K562 (cell line): ENCODE results near the gene KDM4C. TPM values are rescaled to one million over a fixed set of nuclear protein-coding genes. Genes with fewer than 3 reads are reported as not detected.

Experiments used
- DIDO1 ChIP-seq: fragments of 450-650 bp; IDR thresholded peaks from 2 replicates; pipeline ENCODE4 v1.6.1; 2016; ENCODE audit warnings: low read depth, missing biosample characterization, missing genetic modification characterization
- HNRNPLL ChIP-seq: fragments of 200-400 bp; formaldehyde crosslinking; IDR thresholded peaks from 2 replicates; pipeline ENCODE4 v1.6.1; 2017; ENCODE audit warnings: low read length, low read depth, mild to moderate bottlenecking; ENCODE audit not compliant: poor library complexity, severe bottlenecking
- MEIS2 ChIP-seq: fragments of 450-650 bp; IDR thresholded peaks from 2 replicates; pipeline ENCODE4 v1.6.1; 2014; ENCODE audit warnings: mild to moderate bottlenecking; ENCODE audit not compliant: partially characterized antibody
- PHB ChIP-seq: fragments of 250-450 bp; sonication (Bioruptor Pico); IDR thresholded peaks from 2 replicates; pipeline ENCODE4 v1.5.0; 2021
- ZBTB40 ChIP-seq, 2 experiments: fragments of 450-650 bp in 1 of 2; sonication (generic) in 1 of 2; formaldehyde crosslinking in 1 of 2; IDR thresholded peaks; 2 replicates each; pipeline versions ENCODE4 v1.7.1 to v1.9.0; 2016 to 2022; ENCODE audit warnings: inconsistent platforms in 1 of 2, mild to moderate bottlenecking in 1 of 2, missing genetic modification reagents in 1 of 2
- ZFX ChIP-seq: sonication (generic); formaldehyde crosslinking; IDR thresholded peaks from 2 replicates; pipeline ENCODE4 v1.8.0; 2022; ENCODE audit warnings: mild to moderate bottlenecking, missing genetic modification reagents, moderate library complexity
- ZNF57 ChIP-seq: fragments of 450-650 bp; formaldehyde crosslinking; IDR thresholded peaks from 2 replicates; pipeline ENCODE4 v1.4.0; 2020; ENCODE audit warnings: mild to moderate bottlenecking, moderate library complexity
- polyA plus RNA-seq, 8 experiments: library from polyadenylated mRNA; depleted of rRNA in 4 of 8; stranded (reverse) in 5 of 8; unstranded in 3 of 8; fragments of >200 nt; fragmentation: Nextera tagmentation in 2 of 8; fragmentation: Illumina TruSeq in 1 of 8; extraction: Ambion mirVana in 2 of 8; extraction: Trizol in 1 of 8; gene quantifications; 2 replicates each; pipeline versions ENCODE4 v1.2.1 to v1.2.3, GENCODE V29; 2011 to 2014; ENCODE audit warnings: inconsistent platforms in 1 of 8, missing spikeins in 1 of 8
- total RNA-seq, 7 experiments: library from RNA; depleted of rRNA in 6 of 7; stranded (reverse); fragments of >200 nt in 6 of 7; fragmentation: Illumina TruSeq in 2 of 7; extraction: Trizol in 2 of 7; gene quantifications; 2 replicates each; pipeline versions ENCODE4 v1.2.1 to v1.2.3, GENCODE V29; 2011 to 2021; ENCODE audit warnings: low replicate concordance in 1 of 7
- TF ChIP-seq, protein P1 (sequence below): fragments of 250-450 bp; sonication (Bioruptor Pico); IDR thresholded peaks from 2 replicates; pipeline ENCODE4 v1.5.0; 2020; ENCODE audit warnings: mild to moderate bottlenecking, borderline replicate concordance
- TF ChIP-seq, protein P2 (sequence below): fragments of 250-450 bp; sonication (Bioruptor Pico); IDR thresholded peaks from 2 replicates; pipeline ENCODE4 v1.4.0; 2020; ENCODE audit warnings: mild to moderate bottlenecking, moderate library complexity
- TF ChIP-seq, protein P3 (sequence below), 2 experiments: IDR thresholded peaks; 2 replicates each; pipeline ENCODE4 v1.6.1; 2012; ENCODE audit warnings: improper control_type of control experiment in 2 of 2, low read depth in 2 of 2, low read length in 2 of 2, borderline replicate concordance in 1 of 2

KDM4C gene
- total and polyA plus RNA-seq, 9 of the 15 experiments (the other 6 are each of a cell fraction or from before 2014, with no cell fraction given): 5.4 to 17.0 (median 12.6) TPM

DNA sequence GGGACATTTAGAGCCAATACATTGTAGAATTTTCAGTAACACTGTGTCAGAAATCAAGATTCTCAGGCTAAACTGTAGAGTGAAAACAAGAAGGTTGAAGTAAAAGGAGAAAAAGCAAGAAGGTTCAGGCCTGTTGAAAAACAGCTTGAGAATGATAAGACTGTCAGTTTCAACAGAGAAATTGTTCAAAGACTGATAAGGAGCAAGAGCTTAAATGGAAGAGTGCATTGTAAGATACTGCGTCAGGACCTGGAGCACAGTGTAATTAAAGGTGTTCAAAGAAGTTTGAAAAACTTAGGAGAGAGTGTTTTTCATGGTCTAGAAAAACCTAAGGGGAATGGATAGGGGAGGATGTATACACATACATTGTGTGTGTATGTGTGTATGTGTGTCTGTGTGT is 408.3 kb downstream of the KDM4C start (continued):
- TF ChIP-seq, protein P1, sequence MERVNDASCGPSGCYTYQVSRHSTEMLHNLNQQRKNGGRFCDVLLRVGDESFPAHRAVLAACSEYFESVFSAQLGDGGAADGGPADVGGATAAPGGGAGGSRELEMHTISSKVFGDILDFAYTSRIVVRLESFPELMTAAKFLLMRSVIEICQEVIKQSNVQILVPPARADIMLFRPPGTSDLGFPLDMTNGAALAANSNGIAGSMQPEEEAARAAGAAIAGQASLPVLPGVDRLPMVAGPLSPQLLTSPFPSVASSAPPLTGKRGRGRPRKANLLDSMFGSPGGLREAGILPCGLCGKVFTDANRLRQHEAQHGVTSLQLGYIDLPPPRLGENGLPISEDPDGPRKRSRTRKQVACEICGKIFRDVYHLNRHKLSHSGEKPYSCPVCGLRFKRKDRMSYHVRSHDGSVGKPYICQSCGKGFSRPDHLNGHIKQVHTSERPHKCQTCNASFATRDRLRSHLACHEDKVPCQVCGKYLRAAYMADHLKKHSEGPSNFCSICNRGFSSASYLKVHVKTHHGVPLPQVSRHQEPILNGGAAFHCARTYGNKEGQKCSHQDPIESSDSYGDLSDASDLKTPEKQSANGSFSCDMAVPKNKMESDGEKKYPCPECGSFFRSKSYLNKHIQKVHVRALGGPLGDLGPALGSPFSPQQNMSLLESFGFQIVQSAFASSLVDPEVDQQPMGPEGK (CRISPR knock-in tag): no peak
- no peak for TF ChIP-seq HNRNPLL
- TF ChIP-seq ZFX (CRISPR knock-in tag): no peak
- TF ChIP-seq ZNF57 (CRISPR knock-in tag): no peak
- TF ChIP-seq, protein P2, sequence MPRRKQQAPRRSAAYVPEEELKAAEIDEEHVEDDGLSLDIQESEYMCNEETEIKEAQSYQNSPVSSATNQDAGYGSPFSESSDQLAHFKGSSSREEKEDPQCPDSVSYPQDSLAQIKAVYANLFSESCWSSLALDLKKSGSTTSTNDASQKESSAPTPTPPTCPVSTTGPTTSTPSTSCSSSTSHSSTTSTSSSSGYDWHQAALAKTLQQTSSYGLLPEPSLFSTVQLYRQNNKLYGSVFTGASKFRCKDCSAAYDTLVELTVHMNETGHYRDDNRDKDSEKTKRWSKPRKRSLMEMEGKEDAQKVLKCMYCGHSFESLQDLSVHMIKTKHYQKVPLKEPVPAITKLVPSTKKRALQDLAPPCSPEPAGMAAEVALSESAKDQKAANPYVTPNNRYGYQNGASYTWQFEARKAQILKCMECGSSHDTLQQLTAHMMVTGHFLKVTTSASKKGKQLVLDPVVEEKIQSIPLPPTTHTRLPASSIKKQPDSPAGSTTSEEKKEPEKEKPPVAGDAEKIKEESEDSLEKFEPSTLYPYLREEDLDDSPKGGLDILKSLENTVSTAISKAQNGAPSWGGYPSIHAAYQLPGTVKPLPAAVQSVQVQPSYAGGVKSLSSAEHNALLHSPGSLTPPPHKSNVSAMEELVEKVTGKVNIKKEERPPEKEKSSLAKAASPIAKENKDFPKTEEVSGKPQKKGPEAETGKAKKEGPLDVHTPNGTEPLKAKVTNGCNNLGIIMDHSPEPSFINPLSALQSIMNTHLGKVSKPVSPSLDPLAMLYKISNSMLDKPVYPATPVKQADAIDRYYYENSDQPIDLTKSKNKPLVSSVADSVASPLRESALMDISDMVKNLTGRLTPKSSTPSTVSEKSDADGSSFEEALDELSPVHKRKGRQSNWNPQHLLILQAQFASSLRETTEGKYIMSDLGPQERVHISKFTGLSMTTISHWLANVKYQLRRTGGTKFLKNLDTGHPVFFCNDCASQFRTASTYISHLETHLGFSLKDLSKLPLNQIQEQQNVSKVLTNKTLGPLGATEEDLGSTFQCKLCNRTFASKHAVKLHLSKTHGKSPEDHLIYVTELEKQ: no peak
- no peak for TF ChIP-seq DIDO1 (tag)
- no peak for TF ChIP-seq PHB (CRISPR knock-in tag)
- TF ChIP-seq, protein P3, sequence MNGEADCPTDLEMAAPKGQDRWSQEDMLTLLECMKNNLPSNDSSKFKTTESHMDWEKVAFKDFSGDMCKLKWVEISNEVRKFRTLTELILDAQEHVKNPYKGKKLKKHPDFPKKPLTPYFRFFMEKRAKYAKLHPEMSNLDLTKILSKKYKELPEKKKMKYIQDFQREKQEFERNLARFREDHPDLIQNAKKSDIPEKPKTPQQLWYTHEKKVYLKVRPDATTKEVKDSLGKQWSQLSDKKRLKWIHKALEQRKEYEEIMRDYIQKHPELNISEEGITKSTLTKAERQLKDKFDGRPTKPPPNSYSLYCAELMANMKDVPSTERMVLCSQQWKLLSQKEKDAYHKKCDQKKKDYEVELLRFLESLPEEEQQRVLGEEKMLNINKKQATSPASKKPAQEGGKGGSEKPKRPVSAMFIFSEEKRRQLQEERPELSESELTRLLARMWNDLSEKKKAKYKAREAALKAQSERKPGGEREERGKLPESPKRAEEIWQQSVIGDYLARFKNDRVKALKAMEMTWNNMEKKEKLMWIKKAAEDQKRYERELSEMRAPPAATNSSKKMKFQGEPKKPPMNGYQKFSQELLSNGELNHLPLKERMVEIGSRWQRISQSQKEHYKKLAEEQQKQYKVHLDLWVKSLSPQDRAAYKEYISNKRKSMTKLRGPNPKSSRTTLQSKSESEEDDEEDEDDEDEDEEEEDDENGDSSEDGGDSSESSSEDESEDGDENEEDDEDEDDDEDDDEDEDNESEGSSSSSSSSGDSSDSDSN (IDR thresholded peaks at IDR 0.05; ENCODE audit: borderline replicate concordance in 1 of 2, low read depth in 2 of 2, low read length in 2 of 2): no peak
- TF ChIP-seq MEIS2: peak; percentile 55
- TF ChIP-seq ZBTB40 (IDR thresholded peaks at IDR 0.05): no peak
- no peak for TF ChIP-seq ZBTB40 (CRISPR knock-in tag; IDR thresholded peaks at IDR 0.05)
